Duodenal mucosa (tissue), 2 donors: ENCODE measurements around the gene RPS6KA1.
"Not testable (repeated sequence)": the region's sequence is repeated elsewhere in the genome, so short reads cannot be mapped to it uniquely, and the experiment has no call there.

Experiments
- H3K27ac ChIP-seq: one replicate; pipeline ENCODE4 v1.7.0; 2013; ENCODE audit warnings: low read depth, low read length
- H3K27me3 ChIP-seq, 2 donors: one replicate each; pipeline ENCODE4 v1.7.0; 2013; ENCODE audit warnings: low read length in 2 of 2, control low read depth in 1 of 2; ENCODE audit not compliant: insufficient read depth in 2 of 2, control insufficient read depth in 1 of 2
- H3K36me3 ChIP-seq, 2 donors: one replicate each; pipeline ENCODE4 v1.7.0; 2013; ENCODE audit warnings: low read length in 2 of 2, control low read depth in 1 of 2; ENCODE audit not compliant: insufficient read depth in 2 of 2, control insufficient read depth in 1 of 2
- H3K4me1 ChIP-seq, 2 donors: one replicate each; pipeline ENCODE4 v1.7.0; 2013; ENCODE audit warnings: low read length in 2 of 2, control low read depth in 1 of 2; ENCODE audit not compliant: insufficient read depth in 2 of 2, control insufficient read depth in 1 of 2
- H3K4me3 ChIP-seq, 2 donors: one replicate each; pipeline ENCODE4 v1.7.0; 2013; ENCODE audit warnings: low read length in 2 of 2, low read depth in 1 of 2
- H3K9ac ChIP-seq, 2 donors: one replicate each; pipeline ENCODE4 v1.7.0; 2013; ENCODE audit warnings: low read length in 2 of 2, low read depth in 1 of 2
- H3K9me3 ChIP-seq, 2 donors: one replicate each; pipeline ENCODE4 v1.7.0; 2013; ENCODE audit warnings: low read length in 2 of 2, control low read depth in 1 of 2; ENCODE audit not compliant: control insufficient read depth in 1 of 2

RPS6KA1 gene

DNA sequence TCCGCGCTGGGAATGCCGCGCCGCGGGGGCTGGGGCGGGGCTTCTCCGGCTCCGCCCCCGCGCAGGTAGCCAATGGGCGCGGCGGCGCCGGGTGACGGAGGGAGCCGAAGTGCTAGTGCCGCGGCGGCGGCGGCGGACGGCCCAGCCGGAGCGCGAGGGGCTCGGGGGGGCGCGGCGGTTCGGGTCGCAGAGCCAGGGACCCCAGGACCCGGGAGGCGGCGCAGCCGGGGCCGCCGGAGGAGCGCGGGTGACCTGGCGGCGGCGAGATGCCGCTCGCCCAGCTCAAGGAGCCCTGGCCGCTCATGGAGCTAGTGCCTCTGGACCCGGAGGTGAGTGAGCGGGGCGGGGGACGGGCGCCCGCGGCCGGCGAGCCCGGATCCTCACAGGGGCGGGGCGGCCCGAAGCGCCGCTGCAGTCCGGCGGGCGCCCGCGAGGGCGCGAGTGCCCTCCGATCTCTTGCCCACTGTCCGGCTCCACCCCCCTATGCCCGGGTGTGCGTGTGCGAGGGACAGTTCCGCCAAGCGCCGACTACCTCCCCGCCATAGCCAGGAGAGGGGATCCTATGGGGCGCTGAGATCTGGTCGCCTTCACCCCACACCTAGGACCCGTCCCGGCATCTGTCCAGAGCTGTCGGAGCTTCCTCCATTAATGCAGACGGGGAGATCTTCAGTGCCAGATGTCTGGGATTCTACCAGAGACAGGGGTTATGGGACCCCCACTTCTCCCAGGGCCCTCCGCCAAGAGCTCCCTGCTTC, at the start of gene RPS6KA1:
RPS6KA1 (plus strand) TSS at position 107 of the 755 bp plus-strand sequence; CDS start at position 267, 160 bp downstream.
- Histone ChIP-seq H3K4me3 (peak within 1 kb of the TSS; percentile 93), H3K9me3 (no peaks in the 10 kb centered on the region), H3K4me1 (peaks cover 35 to 41% of the 10 kb centered on the region in 2 donors), H3K36me3 (no peaks in the 10 kb centered on the region), H3K27me3 (peaks cover 0 to 2% of the 10 kb centered on the region in 2 donors), H3K9ac (peak within 1 kb of the TSS; percentile 95 to 99), H3K27ac (peak within 1 kb of the TSS; percentile 77)

DNA sequence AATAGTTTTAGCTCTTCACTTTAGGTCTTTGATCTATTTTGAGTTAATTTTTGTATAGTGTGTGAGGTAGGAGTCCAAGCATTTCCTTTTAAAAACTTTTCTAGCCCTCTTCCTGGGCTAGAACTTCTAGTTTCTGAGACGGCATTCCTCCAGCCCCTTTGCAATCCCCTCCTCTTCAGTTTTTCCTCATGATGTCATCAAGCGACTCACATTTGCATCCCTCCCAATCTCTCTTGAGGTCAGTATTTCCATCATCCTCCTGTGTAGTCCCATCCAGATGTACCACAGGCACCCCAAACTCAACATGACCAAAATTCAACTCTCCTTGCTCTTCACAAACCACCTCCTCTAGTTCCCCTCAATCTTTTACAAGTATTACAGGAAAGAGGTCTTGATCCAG, 46.6 kb upstream of the RPS6KA1 start:
- no peak overlapping the region for H3K27ac ChIP-seq
- H3K9ac ChIP-seq = no peak overlapping the region
- no peaks in the 10 kb centered on the region for H3K9me3 ChIP-seq
- peaks cover 0 to 3% of the 10 kb centered on the region in 2 donors for H3K36me3 ChIP-seq
- no peak overlapping the region for H3K4me3 ChIP-seq
- H3K27me3 ChIP-seq = no peaks in the 10 kb centered on the region
- H3K4me1 ChIP-seq = no peaks in the 10 kb centered on the region

DNA sequence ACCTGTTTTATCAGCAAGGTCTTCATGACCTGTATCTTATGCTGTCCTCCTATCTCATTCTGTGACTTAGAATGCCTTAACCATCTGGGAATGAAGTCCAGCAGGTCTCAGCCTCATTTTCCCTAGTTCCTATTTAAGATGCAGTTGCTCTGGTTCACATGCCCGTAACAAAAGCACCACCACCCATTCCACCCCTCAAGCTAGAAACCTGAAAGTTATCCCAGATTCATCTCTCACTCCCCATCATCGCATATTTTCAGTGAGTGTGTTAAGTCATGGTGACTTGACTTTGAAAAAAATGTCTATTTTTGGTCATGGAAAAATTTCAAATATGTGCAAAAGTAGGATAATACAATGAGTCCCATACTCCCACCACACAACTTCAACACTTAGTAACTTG, 45.6 kb upstream of the RPS6KA1 start:
- Histone ChIP-seq H3K36me3 (peaks cover 0 to 3% of the 10 kb centered on the region in 2 donors), H3K27ac (no peak overlapping the region), H3K9me3 (no peaks in the 10 kb centered on the region), H3K27me3 (no peaks in the 10 kb centered on the region), H3K4me3 (no peak overlapping the region), H3K9ac (no peak overlapping the region), H3K4me1 (no peaks in the 10 kb centered on the region)

DNA sequence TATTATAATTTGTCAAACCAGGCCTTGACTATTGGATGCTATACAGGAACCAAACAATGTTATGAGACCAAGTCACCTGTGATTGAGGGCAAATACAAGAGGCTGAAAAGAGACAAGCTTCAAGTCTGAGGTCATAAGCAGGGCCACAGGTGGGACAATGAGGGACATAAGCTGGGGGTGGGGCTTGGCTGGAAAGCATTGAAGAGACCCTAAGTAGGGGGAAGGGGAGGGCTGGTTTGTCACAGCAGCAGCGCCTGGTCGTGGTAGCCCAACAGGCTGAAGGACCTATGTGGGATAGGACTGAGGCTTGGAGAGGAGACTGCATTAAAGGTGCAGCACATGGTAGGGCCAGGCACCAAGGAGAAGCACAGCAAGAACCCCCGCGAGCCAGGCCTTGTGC, 39.4 kb upstream of the RPS6KA1 start:
- Histone ChIP-seq H3K27me3 (no peaks in the 10 kb centered on the region), H3K4me1 (no peaks in the 10 kb centered on the region), H3K27ac (no peak overlapping the region), H3K9me3 (no peaks in the 10 kb centered on the region), H3K4me3 (no peak overlapping the region), H3K9ac (no peak overlapping the region), H3K36me3 (no peaks in the 10 kb centered on the region)

DNA sequence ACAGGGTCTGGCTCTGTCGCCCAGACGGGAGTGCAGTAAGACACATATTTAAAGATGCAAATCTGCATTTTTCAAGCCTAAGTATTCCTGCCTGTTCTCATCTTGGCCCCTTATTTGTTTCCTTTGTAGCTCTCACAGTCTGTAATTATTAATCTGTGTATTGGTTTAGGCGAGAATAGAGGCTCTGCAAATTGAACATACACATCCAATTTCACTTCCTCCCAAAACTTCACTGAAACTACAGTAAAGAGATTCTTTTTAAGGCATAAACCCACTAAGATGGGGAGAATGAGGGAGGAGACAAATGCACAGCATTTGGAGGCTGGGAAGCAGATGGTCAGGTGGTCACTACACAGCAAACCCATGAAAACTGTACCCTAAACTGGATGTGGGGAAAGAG, 36.3 kb upstream of the RPS6KA1 start:
- H3K27ac ChIP-seq = no peak overlapping the region
- H3K27me3 ChIP-seq = no peaks in the 10 kb centered on the region
- H3K9me3 ChIP-seq = no peaks in the 10 kb centered on the region
- H3K9ac ChIP-seq = no peak overlapping the region
- no peaks in the 10 kb centered on the region for H3K36me3 ChIP-seq
- no peak overlapping the region for H3K4me3 ChIP-seq
- H3K4me1 ChIP-seq = no peaks in the 10 kb centered on the region

DNA sequence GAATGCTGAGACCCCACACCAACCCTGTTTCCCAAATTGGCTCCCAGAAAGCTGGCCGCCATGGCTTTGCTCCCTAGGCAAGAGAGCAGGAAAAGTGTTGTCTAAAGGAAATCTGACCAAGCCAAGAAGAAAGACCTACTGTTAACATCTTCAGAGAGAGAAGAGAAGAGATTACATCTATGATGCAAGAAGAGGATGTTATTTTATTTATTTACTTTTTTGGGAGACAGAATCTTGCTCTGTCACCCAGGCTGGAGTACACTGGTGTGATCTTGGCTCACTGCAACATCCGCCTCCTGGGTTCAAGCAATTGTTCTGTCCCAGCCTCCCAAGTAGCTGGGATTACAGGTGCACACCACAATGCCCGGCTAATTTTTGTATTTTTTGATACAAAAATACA, 35.6 kb upstream of the RPS6KA1 start:
- Histone ChIP-seq H3K27me3 (no peaks in the 10 kb centered on the region), H3K36me3 (no peaks in the 10 kb centered on the region), H3K4me1 (no peaks in the 10 kb centered on the region), H3K9me3 (no peaks in the 10 kb centered on the region), H3K27ac (no peak overlapping the region), H3K9ac (no peak overlapping the region), H3K4me3 (no peak overlapping the region)

DNA sequence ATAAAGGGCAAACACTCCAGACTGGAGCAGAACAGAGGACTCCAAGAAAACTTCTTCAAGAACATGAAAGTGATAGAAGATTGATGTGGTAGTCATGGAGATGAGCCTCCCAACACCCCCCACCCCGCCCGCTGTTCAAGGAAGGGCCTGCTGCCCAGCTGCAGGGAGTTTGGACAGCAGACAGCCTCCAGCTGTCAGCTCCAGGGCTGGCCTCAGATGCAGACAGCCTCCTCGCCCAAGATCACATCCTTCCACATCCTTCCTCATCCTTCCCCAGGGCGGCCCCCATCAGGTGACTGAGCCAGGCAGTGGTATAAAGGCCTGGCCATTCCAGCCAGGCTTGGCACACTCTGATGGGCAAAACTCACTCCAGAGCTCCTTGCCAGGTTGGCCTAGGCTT, 32.7 kb upstream of the RPS6KA1 start:
- H3K4me1 ChIP-seq = peaks cover 5 to 7% of the 10 kb centered on the region in 2 donors
- no peaks in the 10 kb centered on the region for H3K27me3 ChIP-seq
- no peaks in the 10 kb centered on the region for H3K9me3 ChIP-seq
- no peak overlapping the region for H3K27ac ChIP-seq
- no peak overlapping the region for H3K9ac ChIP-seq
- no peak overlapping the region for H3K4me3 ChIP-seq
- H3K36me3 ChIP-seq = no peaks in the 10 kb centered on the region

DNA sequence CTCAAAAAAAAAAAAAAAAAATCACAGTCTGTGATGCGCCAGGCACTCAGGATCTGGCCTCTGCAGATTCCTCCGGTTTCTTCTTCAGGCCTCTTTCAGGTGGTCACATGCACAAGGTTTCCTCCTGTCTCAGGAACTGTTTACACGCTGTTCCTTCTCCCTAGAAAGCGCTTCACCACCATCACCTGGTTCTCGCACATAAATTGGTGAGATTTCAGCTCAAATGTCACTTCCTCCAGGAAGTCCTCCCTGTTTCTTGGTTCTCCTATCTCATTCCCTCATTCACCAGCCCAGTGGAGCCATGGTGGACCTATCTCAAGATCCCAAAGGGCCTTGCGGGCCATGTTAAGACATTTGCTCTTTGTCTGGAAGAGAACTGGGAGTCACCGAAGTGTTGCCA, 30.7 kb upstream of the RPS6KA1 start:
- H3K27ac ChIP-seq = no peak overlapping the region
- no peaks in the 10 kb centered on the region for H3K36me3 ChIP-seq
- H3K9ac ChIP-seq = peak overlapping the region in 1 of 2 donors; percentile 38
- no peak overlapping the region for H3K4me3 ChIP-seq
- H3K27me3 ChIP-seq = no peaks in the 10 kb centered on the region
- peaks cover 5 to 9% of the 10 kb centered on the region in 2 donors for H3K4me1 ChIP-seq
- H3K9me3 ChIP-seq = no peaks in the 10 kb centered on the region

DNA sequence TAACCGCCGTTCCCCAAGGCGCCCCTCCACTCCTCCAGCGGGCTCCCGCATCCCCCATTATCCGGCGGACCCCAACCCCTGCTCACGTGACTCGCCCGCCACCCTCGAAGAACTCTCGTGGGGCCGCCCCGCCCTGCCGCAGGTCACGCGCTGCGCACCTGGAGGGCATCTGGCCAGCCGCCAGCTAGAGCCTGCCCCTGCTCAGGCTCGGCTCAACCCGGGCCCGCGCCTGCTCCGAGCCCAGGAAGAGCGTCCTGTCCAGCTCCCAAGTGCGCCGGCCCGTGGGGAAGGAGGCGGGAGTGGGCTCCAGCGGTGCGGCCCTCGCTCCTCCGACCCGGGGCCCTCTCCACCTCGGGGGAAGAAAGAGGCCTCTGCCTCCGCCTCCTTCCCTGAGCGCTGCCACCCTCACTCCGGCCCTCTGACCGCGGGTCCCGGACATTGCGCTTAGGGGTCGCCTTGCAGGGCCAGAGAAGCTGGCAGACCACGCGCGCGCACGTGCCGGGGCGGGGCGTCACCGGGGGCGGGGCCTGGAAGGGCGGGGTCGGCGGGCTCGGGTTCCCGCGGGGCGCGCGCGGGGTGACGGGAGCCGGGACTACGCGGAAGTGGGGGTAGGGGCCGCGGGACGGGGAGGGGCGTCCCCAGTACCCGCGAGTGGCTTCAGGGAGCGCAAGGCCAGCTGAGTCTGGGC, 28.9 kb upstream of the RPS6KA1 start:
- peak overlapping the region; percentile 95 for H3K27ac ChIP-seq
- H3K4me3 ChIP-seq = peak overlapping the region; percentile 88 to 95
- H3K36me3 ChIP-seq = no peaks in the 10 kb centered on the region
- H3K27me3 ChIP-seq = no peaks in the 10 kb centered on the region
- no peaks in the 10 kb centered on the region for H3K9me3 ChIP-seq
- peak overlapping the region; percentile 90 to 96 for H3K9ac ChIP-seq
- peaks cover 5 to 9% of the 10 kb centered on the region in 2 donors for H3K4me1 ChIP-seq

DNA sequence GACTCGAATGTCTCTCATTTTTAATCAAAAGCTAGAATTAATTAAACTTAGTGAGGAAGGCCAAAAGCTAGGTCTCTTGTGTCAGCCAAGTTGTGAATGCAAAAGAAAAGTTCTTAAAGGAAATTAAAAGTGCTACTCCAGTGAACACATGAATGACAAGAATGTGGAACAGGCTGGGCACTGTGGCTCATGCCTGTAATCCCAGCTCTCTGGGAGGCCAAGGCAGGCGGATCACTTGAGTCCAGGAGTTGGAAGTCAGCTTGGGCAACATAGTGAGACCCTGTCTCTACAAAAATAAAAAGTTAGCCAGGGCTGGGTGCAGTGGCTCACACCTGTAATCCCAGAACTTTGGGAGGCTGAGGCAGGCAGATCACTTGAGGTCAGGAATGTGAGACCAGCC, 18.9 kb upstream of the RPS6KA1 start:
- not testable (repeated sequence) for H3K4me1 ChIP-seq, H3K36me3 ChIP-seq, H3K9me3 ChIP-seq, H3K4me3 ChIP-seq, H3K9ac ChIP-seq, H3K27ac ChIP-seq, H3K27me3 ChIP-seq
